Midbrain (tissue), 1 donor: ENCODE measurements around the gene NASP.
A peak's percentile ranks its signal among the peaks of the same experiment; 100 is the strongest.

Experiments used
- DNase-seq: peaks from one replicate; lab custom pipeline; 2025; lab: John Stamatoyannopoulos, UW

NASP gene

GRCh38 chr1:45619149-45619921 is 35.5 kb downstream of the NASP start:
- no peak for DNase-seq

GRCh38 chr1:45620588-45621500 is 37.0 kb downstream of the NASP start:
- no peak for DNase-seq

GRCh38 chr1:45621501-45621836 is 37.6 kb downstream of the NASP start:
- DNase-seq = no peak

DNA sequence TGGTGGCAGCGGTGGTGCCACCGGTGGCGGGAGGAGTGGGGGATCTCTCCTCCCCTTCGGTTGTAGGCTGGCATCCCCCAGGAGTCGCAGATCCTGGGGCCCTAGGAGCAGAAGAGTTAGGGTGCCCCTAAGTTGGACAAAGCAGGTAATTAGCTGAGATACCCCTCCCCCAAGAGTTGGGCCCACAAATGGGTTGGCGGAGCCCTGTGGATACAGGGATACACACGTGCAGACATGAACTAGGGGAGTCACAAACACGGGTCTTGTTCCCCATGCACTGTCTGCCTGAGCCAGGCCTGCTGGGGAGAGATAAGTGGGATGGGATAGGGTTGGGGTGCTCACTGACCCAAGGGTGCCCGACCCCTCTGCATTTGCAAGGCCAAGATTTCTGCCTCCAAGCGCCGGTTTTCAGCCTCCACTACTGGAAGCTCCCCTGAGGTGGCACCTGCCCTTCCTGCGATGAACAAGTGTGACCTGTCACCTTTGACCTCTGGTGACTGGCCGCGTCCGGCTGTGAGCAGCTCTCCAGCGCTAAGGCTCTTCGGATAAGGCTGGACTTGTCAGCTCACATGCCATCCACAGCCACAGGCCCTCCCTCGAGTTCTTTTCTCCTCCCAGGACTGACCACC is 38.2 kb downstream of the NASP start:
- DNase-seq = no peak

- no peak for DNase-seq
Observed at GRCh38 chr1:45622524-45623394, 38.9 kb downstream of the NASP start.

DNA sequence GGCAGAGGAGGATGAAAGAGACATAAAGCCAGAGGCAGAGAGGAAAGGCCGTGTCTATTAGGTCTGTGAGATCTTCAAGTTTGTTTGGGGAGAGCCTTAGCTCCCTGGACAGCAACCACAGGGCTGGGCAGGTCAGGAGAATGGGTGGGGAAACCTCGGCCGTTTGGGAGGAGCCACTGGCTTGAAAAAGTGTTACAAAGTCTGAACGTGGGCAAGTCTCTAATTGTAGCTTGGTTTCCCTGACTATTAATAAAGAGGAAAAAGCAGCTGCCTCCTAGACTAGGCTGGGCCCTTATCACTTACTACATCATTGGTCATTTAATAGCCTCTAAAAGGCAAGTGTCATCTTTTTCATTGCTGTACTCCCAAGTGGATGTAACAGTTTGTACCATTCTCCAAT is 40.1 kb downstream of the NASP start, which contains the start of gene CCDC17:
CCDC17 (minus strand) TSS at position 83 of the 400 bp plus-strand sequence. CDS start 145 bp downstream, outside the sequence.
- DNase-seq = no peak

DNA sequence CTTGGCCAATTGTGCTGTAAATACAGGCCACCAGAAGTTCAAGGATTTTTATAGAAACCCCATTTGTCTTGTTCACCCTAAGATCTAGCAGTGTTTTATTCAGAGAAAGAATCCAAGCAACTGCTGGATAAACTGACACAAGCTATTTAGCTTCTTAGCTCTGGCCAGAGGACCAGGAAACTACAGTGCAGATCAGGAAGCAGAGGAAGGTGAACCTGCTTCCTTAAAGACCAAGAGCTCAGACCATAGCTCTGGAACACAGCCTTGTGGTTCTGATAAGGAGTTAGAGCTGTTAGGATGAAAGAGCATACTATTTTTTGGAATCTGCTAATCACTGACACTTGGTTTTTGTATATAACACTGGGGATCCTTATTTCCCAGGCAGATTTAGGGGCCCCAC is 45.2 kb downstream of the NASP start:
- DNase-seq = no peak

- no peak for DNase-seq
Observed at GRCh38 chr1:45630429-45630828, 46.6 kb downstream of the NASP start.

DNA sequence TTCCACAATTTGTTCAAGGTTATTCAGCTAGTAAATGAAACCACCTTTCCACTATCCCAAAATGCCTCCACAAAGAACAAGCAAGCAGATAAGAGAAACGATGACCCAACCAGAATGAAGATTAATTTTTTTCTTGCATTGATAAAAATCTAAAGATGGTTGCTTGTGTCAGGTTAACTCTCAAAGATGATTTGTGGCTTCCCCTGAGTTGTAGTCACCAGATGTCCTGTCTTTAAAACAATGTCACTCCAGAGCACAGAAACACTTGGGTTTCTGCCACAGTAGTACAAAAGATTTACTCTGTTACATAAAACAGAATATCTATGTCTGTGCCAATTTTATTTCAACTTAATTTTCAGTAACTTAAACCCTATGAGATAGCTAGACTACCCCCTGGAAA is 51.4 kb downstream of the NASP start:
- peak; percentile 14 for DNase-seq

- no peak for DNase-seq
Observed at GRCh38 chr1:45640293-45640692, 56.5 kb downstream of the NASP start.

DNA sequence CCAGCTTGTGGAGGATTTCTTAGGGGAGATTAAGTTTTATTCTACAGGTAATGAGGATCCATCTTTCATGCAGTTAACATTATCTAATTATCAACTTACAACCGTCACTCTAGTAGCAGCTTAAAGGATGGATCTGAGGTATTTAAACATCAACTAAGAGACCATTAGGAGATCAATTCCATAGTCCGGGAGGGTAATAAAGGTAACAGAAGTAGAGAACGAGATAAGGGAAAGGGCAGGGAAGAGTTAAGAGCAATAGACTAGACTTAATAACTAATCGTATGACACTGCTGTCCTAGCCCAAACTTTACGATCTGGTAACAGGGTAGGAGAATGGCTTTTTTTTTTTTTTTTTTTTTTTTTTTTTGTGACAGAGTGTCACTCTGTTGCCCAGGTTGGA is 59.5 kb downstream of the NASP start:
- DNase-seq = no peak

GRCh38 chr1:45643978-45644377 is 60.1 kb downstream of the NASP start:
- DNase-seq = no peak

DNA sequence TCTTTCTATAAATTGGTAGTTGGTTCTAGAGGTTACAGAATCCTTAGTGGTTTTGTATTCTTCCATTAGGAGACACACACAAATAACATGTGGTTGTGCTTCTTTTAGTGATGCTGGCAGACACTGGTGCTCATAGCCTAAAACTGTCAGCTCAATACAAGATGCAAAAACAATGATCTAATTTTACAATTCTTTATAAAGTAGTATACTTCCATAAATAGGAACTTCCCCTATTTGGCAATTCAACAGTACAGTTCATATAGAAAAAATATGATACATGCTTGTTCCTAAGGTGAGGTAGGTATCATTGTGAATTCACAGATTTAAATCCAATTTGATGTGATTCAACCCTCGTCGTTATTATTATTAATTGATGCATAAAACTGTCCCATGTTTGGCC is 60.8 kb downstream of the NASP start:
- DNase-seq = no peak

DNA sequence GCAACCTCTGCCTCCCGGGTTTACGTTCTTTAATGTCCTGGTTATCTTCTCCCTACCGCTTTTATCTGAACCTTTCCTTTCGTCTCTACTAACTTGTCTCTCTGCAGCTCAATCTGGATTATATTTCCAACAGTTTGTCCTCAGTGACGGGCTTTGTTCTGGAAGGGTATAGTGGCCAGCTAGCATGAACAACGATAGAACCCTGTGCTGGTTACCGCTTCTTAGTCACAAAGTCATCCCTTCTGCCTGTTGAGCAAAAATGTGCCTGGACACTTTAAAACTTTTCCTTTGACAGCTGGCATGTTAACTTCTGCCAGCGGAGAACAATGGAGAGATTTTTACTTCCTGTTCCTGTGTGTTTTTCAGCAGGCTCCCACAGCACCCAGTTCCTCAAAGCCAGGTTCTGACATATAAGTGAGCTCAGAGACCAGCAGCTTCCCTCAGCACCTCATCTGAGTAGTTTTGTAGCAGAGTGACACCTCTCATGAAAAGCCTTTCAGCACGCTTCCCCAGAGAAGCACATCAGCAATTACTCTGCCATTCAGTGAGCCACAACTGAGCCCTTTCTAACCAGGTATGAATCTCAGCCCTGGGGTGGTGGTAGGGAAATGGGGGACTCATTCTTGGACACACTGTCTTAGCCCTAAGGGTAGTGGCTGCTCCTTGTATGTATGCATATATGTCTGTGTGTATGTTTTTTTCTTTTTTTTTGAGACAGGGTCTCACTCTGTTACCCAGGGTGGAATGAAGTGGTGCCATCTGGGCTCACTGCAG is 63.6 kb downstream of the NASP start:
- peak; percentile 6 for DNase-seq

DNA sequence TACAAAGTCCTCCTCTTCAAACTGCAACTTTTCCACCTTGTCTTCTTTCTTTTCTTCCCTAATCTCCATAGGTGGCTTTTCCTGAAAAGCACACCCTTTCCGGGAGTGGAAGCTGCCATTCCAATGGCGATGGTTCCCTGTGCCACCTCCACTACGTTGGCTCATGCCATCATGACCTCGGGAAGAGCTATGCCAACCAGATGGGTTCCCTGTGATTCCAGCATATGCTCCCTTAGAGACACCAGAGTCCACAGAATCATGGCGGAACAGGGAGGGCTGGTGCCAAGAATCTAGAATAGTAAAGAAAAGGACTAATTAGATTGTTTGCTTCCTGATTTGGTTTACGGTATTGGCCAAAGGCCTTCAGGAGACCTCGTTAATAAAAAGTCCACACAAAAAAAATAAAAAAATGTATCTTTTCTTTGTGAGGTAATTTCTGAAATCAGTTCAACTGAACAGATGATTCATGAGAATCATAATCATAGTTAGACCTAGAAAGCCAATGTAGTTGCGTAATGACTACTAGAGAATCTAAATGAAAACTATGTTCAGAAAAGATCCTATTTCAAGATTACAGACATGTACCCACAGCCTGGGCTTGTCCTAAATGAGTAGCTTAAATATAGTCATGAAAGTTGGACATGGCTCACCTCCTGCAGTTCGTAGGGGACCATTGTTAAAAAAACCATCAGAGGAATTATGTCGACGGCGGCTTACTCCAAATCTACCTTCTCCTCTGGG is 70.9 kb downstream of the NASP start:
- DNase-seq = no peak

DNA sequence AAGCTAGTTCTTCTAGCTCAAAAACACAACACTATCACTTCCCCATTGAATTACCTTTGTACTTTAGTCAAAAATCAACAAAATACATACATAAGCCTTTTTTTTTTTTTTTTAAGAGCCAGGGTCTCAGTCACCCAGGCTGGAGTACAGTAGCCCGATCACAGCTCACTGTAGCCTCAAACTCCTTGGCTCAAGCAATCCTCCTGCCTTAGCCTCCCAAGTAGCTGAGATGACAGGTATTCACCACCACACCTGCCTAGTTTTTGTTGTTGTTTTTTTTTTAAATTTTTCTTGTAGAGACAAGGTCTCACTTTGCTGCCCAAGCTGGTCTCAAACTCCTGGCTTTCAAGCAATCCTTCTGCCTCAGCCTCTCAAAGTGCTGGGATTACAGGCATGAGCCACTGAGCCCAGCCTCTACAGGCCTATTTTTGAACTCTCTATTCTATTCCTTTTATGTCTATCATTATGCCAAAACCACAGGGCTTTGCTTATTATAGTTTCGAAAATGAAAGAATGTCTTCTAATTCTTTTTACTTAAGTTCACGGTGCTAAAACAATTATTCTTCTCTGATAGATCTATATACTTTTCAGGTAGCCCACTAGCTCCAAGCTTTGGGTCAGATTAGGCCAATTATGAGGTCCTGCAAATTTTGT is 72.9 kb downstream of the NASP start:
- no peak for DNase-seq

GRCh38 chr1:45658171-45658570 is 74.3 kb downstream of the NASP start:
- DNase-seq = no peak

- DNase-seq = no peak
Observed at GRCh38 chr1:45659222-45659621, 75.4 kb downstream of the NASP start.

DNA sequence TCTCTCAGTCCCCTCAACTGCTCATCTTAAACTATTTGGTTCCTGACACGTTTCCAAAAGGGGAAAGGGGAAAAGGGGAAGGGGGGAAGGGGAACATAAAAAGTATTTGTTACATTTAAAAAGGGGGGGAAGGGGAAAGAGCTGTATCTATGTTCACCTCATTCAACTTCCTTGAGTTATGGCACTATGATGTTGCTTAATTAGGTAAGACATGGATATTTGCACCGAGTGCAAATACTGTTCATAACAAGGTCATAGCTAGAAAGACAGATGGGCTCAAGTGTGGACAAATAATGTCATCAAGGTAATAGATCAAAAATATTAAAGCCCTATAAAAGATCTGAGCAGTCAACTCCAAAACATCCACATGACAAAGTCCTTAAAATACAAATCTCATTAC is 76.5 kb downstream of the NASP start:
- DNase-seq = no peak

GRCh38 chr1:45666836-45667235 is 83.0 kb downstream of the NASP start:
- DNase-seq = no peak
